HG03457 (cell line): ENCODE measurements around the gene PNPLA3.

Source experiments
- ATAC-seq: cut with Tn5 transposase; IDR thresholded peaks from one replicate; pipeline ENCODE4 v1.9.1; 2021; ENCODE audit warnings: moderate number of reproducible peaks; ENCODE audit not compliant: unreplicated experiment

PNPLA3 gene

GRCh38 chr22:43921370-43921769, 2.2 kb upstream of the PNPLA3 start:
- no peak for ATAC-seq

GRCh38 chr22:43922123-43922522, 1.5 kb upstream of the PNPLA3 start:
- ATAC-seq = no peak

GRCh38 chr22:43923191-43923590, 414 bp upstream of the PNPLA3 start:
- no peak for ATAC-seq

GRCh38 chr22:43924877-43925276, 1.3 kb downstream of the PNPLA3 start:
- no peak for ATAC-seq

GRCh38 chr22:43925433-43926348, 2.1 kb downstream of the PNPLA3 start:
- ATAC-seq = no peak

- ATAC-seq = no peak
Measured at GRCh38 chr22:43926349-43926710, 2.7 kb downstream of the PNPLA3 start.

- ATAC-seq = no peak
Measured at GRCh38 chr22:43928468-43928867, 4.9 kb downstream of the PNPLA3 start.

GRCh38 chr22:43928908-43929307, 5.3 kb downstream of the PNPLA3 start:
- ATAC-seq = no peak

GRCh38 chr22:43931771-43932170, 8.2 kb downstream of the PNPLA3 start:
- no peak for ATAC-seq

- ATAC-seq = no peak
Measured at GRCh38 chr22:43941449-43941848, 17.8 kb downstream of the PNPLA3 start.

GRCh38 chr22:43944670-43945430, 21.2 kb downstream of the PNPLA3 start:
- no peak for ATAC-seq

GRCh38 chr22:43945632-43946383, 22.2 kb downstream of the PNPLA3 start:
- no peak for ATAC-seq

- no peak for ATAC-seq
Measured at GRCh38 chr22:43946384-43946667, 22.7 kb downstream of the PNPLA3 start.

- no peak for ATAC-seq
Measured at GRCh38 chr22:43948836-43949406, 25.3 kb downstream of the PNPLA3 start.

GRCh38 chr22:43951391-43951790, 27.8 kb downstream of the PNPLA3 start:
- ATAC-seq = no peak

GRCh38 chr22:43951966-43952365, 28.4 kb downstream of the PNPLA3 start:
- no peak for ATAC-seq

- ATAC-seq = no peak
Measured at GRCh38 chr22:43953988-43954785, 30.6 kb downstream of the PNPLA3 start.

GRCh38 chr22:43955040-43955882, 31.7 kb downstream of the PNPLA3 start, which contains the start of gene SAMM50:
SAMM50 (plus strand) TSS chr22:43955442; CDS start chr22:43955578, 136 bp downstream.
- peak; percentile 80 for ATAC-seq
